GM12892 (cell line): ENCODE results near the gene LCK.

Experiments used
- POLR2A ChIP-seq: IDR thresholded peaks from 2 replicates; pipeline ENCODE4 v1.6.1; 2011; ENCODE audit warnings: low read depth, low read length, control low read depth
- POLR2AphosphoS5 ChIP-seq: IDR thresholded peaks from 2 replicates; pipeline ENCODE4 v1.6.1; 2011; ENCODE audit warnings: low read depth, low read length, control low read depth
- TAF1 ChIP-seq: IDR thresholded peaks from 2 replicates; pipeline ENCODE4 v1.6.1; 2011; ENCODE audit warnings: low read depth, mild to moderate bottlenecking, control low read depth, low read length, borderline replicate concordance

GRCh38 chr1:32223683-32224082 is 27.4 kb upstream of the LCK start:
- no peak for TF ChIP-seq POLR2A
- no peak for TF ChIP-seq POLR2AphosphoS5
- TF ChIP-seq TAF1: no peak
